GM18520 (cell line): ENCODE results near the gene KLK4.

ENCODE experiments used
- ATAC-seq: cut with Tn5 transposase; IDR thresholded peaks from one replicate; pipeline ENCODE4 v1.9.1; 2021; ENCODE audit not compliant: unreplicated experiment

KLK4 gene

GRCh38 chr19:50882188-50882587, 29.0 kb downstream of the KLK4 start:
- ATAC-seq: no peak

- no peak for ATAC-seq
Measured at GRCh38 chr19:50880241-50880640, 31.0 kb downstream of the KLK4 start.

- no peak for ATAC-seq
Measured at GRCh38 chr19:50878851-50879250, 32.3 kb downstream of the KLK4 start.

- no peak for ATAC-seq
Measured at GRCh38 chr19:50877338-50877737, 33.9 kb downstream of the KLK4 start.

- ATAC-seq: no peak
Measured at GRCh38 chr19:50876456-50876855, 34.7 kb downstream of the KLK4 start.

- ATAC-seq: no peak
Measured at GRCh38 chr19:50875795-50876422, 35.3 kb downstream of the KLK4 start.

- no peak for ATAC-seq
Measured at GRCh38 chr19:50874211-50874610, 37.0 kb downstream of the KLK4 start.

GRCh38 chr19:50873056-50873455, 38.1 kb downstream of the KLK4 start, which contains the start of gene KLK2:
KLK2 (plus strand) TSS chr19:50873439; CDS start chr19:50873474, 35 bp downstream.
- no peak for ATAC-seq

GRCh38 chr19:50870417-50871089, 40.6 kb downstream of the KLK4 start:
- no peak for ATAC-seq

- no peak for ATAC-seq
Measured at GRCh38 chr19:50869479-50869878, 41.7 kb downstream of the KLK4 start.

GRCh38 chr19:50861496-50862286, 49.5 kb downstream of the KLK4 start:
- ATAC-seq: no peak

- ATAC-seq: no peak
Measured at GRCh38 chr19:50861010-50861409, 50.2 kb downstream of the KLK4 start.

GRCh38 chr19:50859849-50860248, 51.3 kb downstream of the KLK4 start:
- ATAC-seq: no peak

GRCh38 chr19:50858886-50859285, 52.3 kb downstream of the KLK4 start:
- ATAC-seq: no peak

GRCh38 chr19:50857366-50857765, 53.8 kb downstream of the KLK4 start:
- no peak for ATAC-seq
